ENCODE data around the gene MT3.

DNA sequence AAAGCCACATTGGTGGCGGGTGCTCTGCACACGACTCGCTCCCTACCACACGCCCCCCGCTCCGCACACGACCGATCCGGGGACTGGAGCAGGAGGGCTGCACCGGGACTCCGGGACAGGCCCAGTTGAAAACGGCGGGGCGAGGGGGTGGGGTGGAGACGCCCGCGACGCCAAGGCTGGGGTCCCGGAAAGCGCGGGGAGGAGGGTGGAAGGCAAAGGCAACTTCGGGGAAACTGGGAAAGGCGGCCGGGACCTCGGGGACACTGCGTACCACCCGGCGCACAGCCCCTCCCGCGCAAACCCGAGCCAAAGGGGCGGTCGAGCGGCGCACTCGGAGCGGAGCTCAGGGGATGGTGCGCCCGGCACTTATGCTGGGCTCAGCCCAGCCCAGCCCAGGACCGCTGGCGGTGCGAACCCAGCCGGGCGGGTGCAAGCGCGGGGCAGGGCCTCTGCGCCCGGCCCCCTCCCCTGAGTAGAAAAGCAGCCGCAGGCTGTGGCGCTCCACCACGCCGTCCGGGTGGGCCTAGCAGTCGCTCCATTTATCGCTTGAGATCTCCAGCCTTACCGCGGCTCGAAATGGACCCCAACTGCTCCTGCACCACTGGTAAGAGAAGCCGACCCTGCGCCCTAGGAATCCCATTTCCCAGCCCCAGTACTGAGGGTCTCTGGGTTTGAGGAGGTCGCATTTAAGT lies 43.0 kb downstream of the MT3 start, which contains the start of gene MT1M:
- TF ChIP-seq, protein P1, sequence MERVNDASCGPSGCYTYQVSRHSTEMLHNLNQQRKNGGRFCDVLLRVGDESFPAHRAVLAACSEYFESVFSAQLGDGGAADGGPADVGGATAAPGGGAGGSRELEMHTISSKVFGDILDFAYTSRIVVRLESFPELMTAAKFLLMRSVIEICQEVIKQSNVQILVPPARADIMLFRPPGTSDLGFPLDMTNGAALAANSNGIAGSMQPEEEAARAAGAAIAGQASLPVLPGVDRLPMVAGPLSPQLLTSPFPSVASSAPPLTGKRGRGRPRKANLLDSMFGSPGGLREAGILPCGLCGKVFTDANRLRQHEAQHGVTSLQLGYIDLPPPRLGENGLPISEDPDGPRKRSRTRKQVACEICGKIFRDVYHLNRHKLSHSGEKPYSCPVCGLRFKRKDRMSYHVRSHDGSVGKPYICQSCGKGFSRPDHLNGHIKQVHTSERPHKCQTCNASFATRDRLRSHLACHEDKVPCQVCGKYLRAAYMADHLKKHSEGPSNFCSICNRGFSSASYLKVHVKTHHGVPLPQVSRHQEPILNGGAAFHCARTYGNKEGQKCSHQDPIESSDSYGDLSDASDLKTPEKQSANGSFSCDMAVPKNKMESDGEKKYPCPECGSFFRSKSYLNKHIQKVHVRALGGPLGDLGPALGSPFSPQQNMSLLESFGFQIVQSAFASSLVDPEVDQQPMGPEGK (CRISPR knock-in tag; IDR thresholded peaks at IDR 0.05; ENCODE audit: borderline replicate concordance): no peak
- TF ChIP-seq SNAI2 (CRISPR knock-in tag; IDR thresholded peaks at IDR 0.05) (no peak), PPARA (CRISPR knock-in tag; IDR thresholded peaks at IDR 0.05; ENCODE audit: borderline replicate concordance) (no peak)

Data from SK-N-SH treated with all-trans-retinoic acid at 6 μM for 48 hours (cell line).